NOMO-1 treated with dmso at 0.1 percent for 144 hours (cell line): ENCODE measurements around the gene ATP11A.
"Not testable (repeated sequence)": the region's sequence is repeated elsewhere in the genome, so short reads cannot be mapped to it uniquely, and the experiment has no call there.

ENCODE experiments used
- DNase-seq: peaks from one replicate; lab custom pipeline; 2025; ENCODE audit not compliant: unreplicated experiment; lab: John Stamatoyannopoulos, UW

Gene ATP11A

GRCh38 chr13:112791663-112792440 lies 102.0 kb downstream of the ATP11A start:
- no peak for DNase-seq

GRCh38 chr13:112792511-112792910 lies 102.7 kb downstream of the ATP11A start:
- DNase-seq, result no peak

DNA sequence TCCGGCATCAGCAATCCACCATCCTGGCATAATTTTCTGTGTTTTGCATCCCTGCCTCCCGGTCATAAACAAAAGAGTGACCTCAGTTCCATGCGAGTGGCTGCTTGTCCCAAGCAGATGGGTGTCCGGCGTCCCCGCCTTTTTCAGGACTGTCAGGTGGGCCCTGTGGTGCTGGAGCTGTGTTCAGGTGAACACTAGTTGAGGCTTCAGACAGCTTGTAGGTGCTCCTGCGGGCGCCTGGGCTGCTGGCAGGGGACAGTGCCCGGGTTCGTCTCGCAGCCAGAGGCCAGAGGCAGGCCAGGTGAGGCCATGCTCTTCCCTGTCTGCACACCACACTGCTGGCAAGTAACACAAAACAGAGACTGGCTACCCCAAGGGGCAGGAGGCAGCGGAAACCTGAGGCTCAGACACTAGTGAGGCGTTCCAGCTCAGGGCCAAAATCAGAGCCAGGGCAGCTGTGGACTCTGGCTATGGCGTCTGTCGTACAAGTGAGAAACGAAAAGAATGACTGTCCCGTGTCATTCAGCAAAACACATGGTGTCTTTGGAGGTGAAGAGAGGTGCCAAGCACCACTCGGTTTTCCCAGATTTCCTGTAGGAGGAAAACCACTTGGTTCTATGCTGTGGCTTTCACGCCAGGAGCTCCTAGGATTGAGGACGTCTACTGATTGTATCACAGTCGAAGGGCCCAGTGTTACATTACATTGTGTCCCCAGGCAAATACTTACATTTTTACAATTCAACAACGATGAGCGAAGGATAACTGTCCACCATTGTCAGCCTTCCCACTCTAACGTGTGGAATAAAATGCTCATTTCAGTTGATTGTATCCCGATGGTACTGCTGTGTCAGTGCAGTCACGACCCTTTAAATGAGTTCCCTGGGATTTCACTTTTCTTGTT lies 104.0 kb downstream of the ATP11A start:
- no peak for DNase-seq

GRCh38 chr13:112795277-112795676 lies 105.4 kb downstream of the ATP11A start:
- DNase-seq, result no peak

- no peak for DNase-seq
These were observed 106.5 kb downstream of the ATP11A start for GRCh38 chr13:112796190-112796915.

- no peak for DNase-seq
These were observed 109.6 kb downstream of the ATP11A start for GRCh38 chr13:112799394-112799793.

- DNase-seq, result no peak
These were observed 110.2 kb downstream of the ATP11A start for GRCh38 chr13:112800057-112800456.

GRCh38 chr13:112800807-112801206 lies 111.0 kb downstream of the ATP11A start:
- not testable (repeated sequence) for DNase-seq

DNA sequence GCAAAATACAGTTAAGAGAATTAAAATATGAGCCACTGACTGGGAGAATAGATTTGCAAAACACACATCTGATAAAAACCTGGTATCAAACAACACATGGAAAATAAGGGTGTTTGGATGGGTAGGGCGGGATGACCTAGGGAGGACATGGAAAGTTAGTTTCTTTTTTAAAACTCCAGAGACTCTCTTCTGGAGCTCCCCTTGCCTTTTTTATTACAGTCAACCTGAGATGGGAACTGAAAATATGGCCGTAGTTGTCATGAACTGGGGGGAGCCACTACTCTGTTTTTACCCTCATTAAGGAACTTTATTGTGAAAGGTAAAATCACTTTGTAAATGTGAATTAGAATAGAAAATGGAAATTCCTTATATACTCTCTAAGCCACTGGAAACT lies 113.0 kb downstream of the ATP11A start:
- no peak for DNase-seq

- no peak for DNase-seq
These were observed 113.6 kb downstream of the ATP11A start for GRCh38 chr13:112803422-112803821.

- no peak for DNase-seq
These were observed 114.5 kb downstream of the ATP11A start for GRCh38 chr13:112804374-112804773.

DNA sequence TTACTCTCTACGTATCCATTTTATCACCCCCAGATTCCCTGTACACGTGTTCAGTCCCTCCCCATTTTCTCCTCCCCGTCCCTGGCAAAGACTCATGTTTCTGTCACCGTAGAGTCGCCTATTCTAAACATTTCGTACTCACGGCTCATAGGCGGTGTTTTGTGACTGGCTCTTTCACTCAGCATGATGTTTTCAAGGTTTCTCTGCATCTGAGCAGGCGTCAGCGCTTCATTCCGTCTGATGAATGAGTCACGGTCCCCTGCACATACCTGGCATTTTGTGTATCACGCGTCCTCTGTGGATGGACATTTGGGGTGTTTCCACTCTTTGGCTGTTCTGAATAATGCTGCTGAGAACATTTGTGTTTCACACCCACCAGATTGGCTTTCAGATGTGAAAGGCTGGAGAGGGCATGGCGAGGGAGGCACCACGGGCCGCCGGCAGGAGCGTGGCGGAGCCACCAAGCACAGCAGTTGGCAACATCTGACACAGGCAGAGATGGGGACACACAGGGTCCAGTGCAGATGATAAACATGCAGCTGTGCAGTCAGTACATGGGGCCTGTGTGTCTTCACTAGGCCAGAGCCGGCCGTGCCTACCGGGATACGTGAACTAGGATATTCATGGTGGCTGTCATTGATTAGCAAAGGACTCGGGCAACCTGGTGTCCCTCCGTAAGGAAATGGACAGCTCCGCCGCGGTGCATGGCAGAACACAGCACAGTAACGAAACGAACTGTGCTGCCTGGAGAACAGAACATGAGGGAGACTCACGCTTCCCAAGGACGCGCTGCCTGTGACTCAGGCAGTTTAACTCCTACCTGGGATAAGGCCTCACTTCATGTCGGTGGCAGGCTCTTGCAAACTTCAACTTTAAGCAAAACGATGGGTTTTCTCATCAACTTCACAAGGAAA lies 117.2 kb downstream of the ATP11A start:
- no peak for DNase-seq

DNA sequence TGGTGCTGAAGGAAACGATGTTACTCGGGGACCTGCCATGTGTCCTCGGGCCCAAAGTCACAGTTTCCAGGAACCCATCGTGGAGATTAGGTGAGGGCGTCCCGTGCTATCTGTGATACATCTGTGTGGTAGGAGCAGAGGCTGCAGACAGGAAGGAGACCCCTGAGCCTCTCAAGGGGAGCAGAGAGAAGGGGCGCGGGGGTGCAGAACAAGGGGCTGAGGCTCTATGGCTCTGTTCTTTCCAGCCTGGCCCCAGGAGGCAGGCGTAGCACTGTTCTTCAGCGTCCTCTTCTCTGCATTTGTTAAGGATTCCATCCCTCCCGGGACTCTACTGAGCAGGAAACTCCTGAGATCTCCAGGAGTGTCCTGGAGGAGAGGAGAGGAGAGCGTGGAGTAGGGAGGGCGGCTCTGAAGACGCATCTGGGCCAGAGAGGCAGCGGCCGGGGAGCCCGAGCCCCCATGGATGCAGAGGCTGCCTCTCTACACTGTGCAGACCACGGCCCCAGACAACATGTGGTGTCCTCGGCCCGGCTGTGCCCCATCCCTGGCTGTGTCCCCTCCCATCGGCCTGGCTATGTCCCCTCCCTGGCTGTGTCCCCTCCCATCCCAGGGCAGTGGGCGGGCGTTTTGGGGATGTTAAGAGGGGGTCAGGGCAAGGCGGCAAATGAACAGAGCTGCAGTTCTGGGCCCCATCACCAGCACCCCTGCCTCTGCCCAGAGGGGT lies 118.0 kb downstream of the ATP11A start:
- DNase-seq, result no peak

DNA sequence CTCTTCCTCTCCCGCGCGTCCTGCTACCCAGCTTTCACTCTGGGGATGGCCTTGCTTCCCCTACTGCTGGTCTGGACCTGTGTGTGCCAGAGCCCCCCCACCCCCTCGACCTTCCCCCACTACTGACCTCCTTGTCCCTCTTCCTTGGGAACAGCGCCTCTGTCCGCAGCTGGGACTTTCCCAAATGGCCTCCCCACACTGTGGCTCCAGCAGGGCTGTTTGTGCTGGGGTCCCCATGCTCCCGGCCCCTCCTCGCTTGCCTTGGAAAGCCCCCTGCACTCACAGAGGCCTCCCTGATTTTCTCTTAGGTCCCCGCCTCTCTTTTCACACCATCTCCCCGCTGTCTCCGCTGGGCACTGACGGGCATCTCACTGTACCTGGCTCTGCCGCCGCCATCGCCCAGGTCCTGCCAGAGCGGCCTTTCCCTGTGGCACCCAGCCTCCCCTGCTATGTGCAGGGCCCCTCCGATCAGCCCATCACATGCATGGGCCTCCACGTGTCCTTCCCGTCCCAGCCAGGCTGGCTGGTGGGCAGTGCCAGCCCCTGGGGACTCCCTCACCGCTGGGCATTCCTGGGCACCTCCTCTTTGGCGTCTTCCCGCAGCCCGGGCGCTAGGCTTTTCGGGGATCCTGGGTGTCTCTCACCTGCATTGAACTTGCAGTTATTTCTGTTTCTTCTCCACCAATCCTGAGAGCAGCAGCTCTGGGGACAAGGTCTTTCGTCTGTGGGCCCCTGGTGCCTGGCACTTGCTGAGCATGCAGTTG lies 118.7 kb downstream of the ATP11A start:
- DNase-seq, result no peak

DNA sequence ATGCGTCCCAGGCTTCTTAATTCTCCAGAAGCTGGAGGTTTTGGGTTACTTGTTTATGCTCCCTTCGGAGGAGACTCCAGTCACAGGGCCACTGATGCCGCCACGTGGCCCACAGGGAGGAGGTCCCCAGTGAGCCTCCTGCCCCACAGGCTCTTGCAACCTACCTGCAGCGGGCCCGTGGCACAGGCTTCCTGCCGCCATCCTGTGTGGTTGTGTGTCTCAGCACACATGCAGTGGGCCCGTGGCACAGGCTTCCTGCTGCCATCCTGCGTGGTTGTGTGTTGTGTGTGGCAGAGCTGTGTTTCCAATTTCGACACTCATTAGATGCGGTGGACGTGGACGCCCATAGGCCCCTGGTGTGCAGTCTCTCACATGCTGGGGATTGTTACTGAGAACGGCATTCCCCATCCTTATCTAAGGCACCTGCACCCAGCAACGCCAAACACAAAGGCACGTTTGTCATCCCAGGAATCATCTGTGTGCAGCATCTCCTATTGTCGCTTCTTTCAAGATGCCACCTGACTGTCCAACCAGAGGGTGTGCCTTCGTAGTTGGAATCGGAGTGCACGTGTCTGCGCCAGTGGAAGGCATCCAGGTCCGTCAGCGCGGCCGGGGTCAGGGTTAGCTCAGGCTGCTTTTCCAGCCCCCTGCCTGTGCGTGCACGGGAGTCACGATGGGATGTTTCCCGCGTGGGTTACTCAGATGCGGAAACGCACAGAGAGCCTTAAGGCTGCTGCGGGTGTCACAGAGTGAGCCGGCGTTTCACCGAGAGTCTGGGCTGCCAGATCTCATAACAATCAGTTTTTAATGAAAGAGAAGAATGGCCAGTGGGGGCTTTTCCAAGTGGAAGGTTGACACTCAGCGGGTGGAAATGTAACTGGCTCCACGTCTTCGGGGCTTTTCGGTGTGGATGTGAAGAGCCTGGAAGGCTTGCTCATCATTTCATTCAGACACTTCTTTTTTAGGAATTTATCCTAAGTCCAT lies 119.8 kb downstream of the ATP11A start:
- no peak for DNase-seq

- DNase-seq, result no peak
These were observed 120.8 kb downstream of the ATP11A start for GRCh38 chr13:112810608-112811007.

DNA sequence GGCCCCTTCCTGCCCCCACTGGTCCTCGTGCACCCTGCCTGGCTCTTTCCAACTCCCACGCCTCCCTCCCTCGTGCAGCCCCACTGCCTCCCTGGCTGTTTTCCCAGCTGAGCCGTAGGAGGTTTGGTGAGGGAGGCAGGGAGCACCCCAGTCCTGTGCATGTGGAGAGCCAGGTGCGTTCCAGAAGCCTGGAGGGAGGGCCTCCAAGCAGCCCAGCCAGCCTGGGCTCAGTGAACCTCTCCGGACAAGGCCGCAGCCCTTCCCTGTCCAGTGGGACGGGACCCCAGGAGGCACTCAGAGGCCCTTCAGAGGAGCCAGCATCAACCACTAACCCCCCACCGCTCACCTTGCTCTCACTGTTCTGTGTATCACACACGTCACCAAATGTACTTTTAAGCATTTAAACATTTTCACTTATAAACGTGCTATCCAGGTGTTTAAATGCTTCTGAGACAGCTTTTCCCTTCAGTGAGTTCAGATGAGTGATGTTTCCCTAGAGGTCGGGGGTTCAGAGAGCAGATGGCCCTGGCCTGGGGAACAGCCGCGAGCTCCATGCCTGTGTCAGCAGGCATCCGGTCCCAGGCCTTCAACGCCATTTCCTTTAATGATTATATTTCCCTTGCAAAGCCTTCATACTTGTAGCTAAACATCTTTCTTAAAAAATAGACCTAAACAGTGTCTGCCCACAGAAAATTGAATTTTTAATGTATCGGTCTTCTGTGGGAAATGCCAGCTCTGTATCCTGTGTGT lies 122.6 kb downstream of the ATP11A start:
- DNase-seq, result no peak
